HL-60/S4 (cell line): Measurements from ENCODE around the gene FIBIN.
"Not testable (repeated sequence)": the region's sequence is repeated elsewhere in the genome, so short reads cannot be mapped to it uniquely, and the experiment has no call there.

Source experiments
- in situ Hi-C: fragments of 300-500 bp; cut with MboI; formaldehyde crosslinking; loops from 2 replicates; pipeline ENCODE4 v1.14.3; 2022; ENCODE audit warnings: low sequenced_read_pairs

Gene FIBIN

GRCh38 chr11:26976389-26976788, 17.5 kb upstream of the FIBIN start:
- in situ Hi-C loops, result no loop called here

GRCh38 chr11:26977209-26977608, 16.7 kb upstream of the FIBIN start:
- in situ Hi-C loops, result not testable (repeated sequence)

GRCh38 chr11:26983645-26984044, 10.3 kb upstream of the FIBIN start:
- in situ Hi-C loops, result no loop called here

- in situ Hi-C loops, result no loop called here
These were observed 8.4 kb upstream of the FIBIN start for GRCh38 chr11:26985470-26985869.

- in situ Hi-C loops, result no loop called here
These were observed 8.0 kb upstream of the FIBIN start for GRCh38 chr11:26985943-26986342.

- in situ Hi-C loops, result no loop called here
These were observed 6.6 kb upstream of the FIBIN start for GRCh38 chr11:26987272-26987671.

- in situ Hi-C loops, result no loop called here
These were observed 6.2 kb upstream of the FIBIN start for GRCh38 chr11:26987731-26988130.

GRCh38 chr11:26992031-26992541, 1.8 kb upstream of the FIBIN start:
- in situ Hi-C loops, result no loop called here

GRCh38 chr11:26994631-26995095, 751 bp downstream of the FIBIN start:
- in situ Hi-C loops, result no loop called here

GRCh38 chr11:26995701-26996460, 2.0 kb downstream of the FIBIN start:
- in situ Hi-C loops, result no loop called here

GRCh38 chr11:26997378-26997777, 3.5 kb downstream of the FIBIN start:
- in situ Hi-C loops, result no loop called here

- in situ Hi-C loops, result not testable (repeated sequence)
These were observed 7.3 kb downstream of the FIBIN start for GRCh38 chr11:27001136-27001730.

GRCh38 chr11:27002431-27002830, 8.5 kb downstream of the FIBIN start:
- in situ Hi-C loops, result no loop called here

GRCh38 chr11:27002838-27003237, 8.9 kb downstream of the FIBIN start:
- in situ Hi-C loops, result no loop called here

GRCh38 chr11:27004103-27004502, 10.2 kb downstream of the FIBIN start:
- in situ Hi-C loops, result no loop called here

- in situ Hi-C loops, result no loop called here
These were observed 15.1 kb downstream of the FIBIN start for GRCh38 chr11:27008811-27009535.

- in situ Hi-C loops, result no loop called here
These were observed 17.8 kb downstream of the FIBIN start for GRCh38 chr11:27011560-27012233.

GRCh38 chr11:27012234-27012921, 18.5 kb downstream of the FIBIN start:
- in situ Hi-C loops, result no loop called here

- in situ Hi-C loops, result no loop called here
These were observed 20.0 kb downstream of the FIBIN start for GRCh38 chr11:27013781-27014361.

GRCh38 chr11:27018902-27019529, 25.1 kb downstream of the FIBIN start:
- in situ Hi-C loops, result no loop called here
